Stimulated activated CD8-positive, alpha-beta memory T cell treated with anti-CD3 and anti-CD28 coated beads, Interleukin-12 subunit alpha, Interleukin-12 subunit beta, amount 100 ng/mL, for 1 hour (primary cell): ENCODE measurements around the gene RABEP2.
"Not testable (repeated sequence)": the region's sequence is repeated elsewhere in the genome, so short reads cannot be mapped to it uniquely, and the experiment has no call there.

Source experiments
- DNase-seq: peaks from one replicate; pipeline ENCODE4 v3.0.0-alpha.2; 2020; ENCODE audit warnings: low read depth

The RABEP2 gene

GRCh38 chr16:28932339-28933141, 7.5 kb upstream of the RABEP2 start:
- DNase-seq: no peak

- DNase-seq: no peak
Measured at GRCh38 chr16:28931801-28932225, 6.8 kb upstream of the RABEP2 start, which contains the start of gene CD19. TSS of gene CD19 (plus strand) at chr16:28931971. CDS start at chr16:28932001, 30 bp downstream.

DNA sequence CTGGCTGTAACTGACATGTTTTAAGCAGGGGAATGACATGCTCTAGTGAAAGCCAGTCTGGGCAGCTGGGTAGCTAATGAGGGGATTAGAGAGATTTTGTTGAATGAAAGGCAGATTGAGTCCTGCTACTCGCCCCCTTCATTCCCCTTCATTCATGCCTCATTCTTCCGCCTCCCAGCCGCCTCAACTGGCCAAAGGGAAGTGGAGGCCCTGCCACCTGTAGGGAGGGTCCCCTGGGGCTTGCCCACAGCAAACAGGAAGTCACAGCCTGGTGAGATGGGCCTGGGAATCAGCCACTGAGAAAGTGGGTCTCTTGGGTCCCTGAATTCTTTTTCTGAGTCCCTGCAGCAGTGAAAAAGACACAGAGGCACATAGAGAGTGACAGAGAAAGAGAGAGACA, 5.6 kb upstream of the RABEP2 start:
- DNase-seq: no peak

GRCh38 chr16:28930203-28930602, 5.2 kb upstream of the RABEP2 start:
- no peak for DNase-seq

DNA sequence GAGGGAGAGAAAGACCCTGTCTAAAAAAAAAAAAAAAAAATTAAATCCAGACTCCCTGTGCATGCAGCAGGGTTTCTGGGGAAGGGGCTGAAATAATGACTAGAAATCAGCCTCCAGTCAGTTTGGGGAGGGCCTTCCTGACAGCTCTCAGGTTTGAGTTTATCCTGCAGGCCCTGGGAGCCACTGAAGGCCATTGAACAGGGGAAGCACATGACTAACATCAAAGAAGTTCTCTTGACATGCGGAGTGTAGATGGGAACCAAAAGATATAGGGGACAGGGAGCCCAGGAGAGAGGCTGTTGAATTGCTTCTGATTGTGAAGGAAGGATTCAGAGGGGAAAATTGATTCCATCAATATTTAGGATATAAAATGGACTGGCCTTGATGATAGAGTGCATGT, 2.8 kb upstream of the RABEP2 start:
- DNase-seq: no peak

DNA sequence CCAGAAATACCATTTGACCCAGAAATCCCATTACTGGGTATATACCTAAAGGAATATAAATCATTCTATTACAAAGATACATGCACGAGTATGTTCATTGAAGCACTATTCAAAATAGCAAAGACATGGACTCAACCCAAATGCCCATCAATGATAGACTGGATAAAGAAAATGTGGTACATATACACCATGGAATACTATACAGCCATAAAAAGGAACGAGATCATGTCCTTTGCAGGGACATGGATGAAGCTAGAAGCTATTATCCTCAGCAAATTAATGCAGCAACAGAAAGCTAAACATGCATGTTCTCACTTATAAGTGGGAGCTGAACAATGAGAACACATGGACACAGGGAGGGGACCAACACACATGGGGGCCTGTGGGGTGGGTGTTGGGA, 1.2 kb upstream of the RABEP2 start:
- not testable (repeated sequence) for DNase-seq

- peak; percentile 58 for DNase-seq
Measured at GRCh38 chr16:28925386-28926228, 569 bp upstream of the RABEP2 start.

DNA sequence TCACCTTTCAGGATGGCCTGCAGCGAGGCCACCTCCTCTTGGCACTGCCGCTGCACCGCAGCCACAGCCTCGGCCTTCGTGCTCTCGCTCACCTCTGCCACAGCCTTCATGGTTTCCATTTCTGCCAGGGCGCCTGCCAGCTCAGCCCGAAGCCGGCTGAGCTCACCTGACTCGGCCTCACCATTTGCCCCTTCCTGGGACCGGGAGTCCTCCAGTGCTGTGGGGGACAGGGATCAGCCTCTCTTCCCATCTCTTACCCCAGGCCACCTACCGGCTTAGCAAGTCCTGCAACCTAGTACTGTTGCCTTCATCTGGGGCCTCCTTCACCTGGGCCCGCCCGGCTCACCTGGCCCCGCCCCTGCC, 658 bp downstream of the RABEP2 start:
- DNase-seq: no peak

DNA sequence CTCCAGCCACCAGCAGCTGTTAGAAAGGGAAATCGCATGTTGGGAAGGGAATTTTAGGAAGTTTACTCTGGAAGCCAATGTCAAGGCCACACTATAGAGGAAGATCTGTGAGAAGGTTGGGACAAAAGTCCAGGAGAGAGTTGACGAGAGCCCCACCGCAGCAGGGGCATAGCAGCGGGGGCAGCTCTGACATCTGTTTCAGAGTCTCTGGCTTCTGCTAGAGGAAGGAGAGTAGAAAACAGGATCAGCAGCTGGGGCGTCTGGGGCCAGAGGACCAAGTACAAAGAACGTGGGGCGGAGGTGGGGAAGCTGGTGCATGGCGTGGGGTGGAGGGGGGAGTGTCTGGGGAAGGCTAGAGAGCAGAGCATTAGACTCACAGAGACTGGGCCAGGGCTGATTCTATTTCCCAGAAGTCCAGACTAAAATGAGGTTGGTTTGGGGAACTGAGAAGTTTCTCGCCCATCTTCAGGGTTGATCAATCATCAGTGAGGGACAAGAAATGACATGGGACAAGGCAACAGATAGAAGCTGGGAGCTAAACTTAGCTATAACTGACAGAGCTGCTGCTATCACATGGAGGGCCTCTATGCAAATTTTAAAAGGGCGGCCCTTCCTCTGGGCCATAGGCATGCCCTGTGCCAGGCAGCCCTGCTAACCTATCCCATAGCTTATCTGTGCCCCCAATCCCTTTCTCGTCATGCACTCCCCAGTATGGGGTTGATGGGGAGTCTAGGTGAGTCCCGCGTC, 1.2 kb downstream of the RABEP2 start:
- no peak for DNase-seq

- no peak for DNase-seq
Measured at GRCh38 chr16:28923231-28923587, 1.8 kb downstream of the RABEP2 start.

DNA sequence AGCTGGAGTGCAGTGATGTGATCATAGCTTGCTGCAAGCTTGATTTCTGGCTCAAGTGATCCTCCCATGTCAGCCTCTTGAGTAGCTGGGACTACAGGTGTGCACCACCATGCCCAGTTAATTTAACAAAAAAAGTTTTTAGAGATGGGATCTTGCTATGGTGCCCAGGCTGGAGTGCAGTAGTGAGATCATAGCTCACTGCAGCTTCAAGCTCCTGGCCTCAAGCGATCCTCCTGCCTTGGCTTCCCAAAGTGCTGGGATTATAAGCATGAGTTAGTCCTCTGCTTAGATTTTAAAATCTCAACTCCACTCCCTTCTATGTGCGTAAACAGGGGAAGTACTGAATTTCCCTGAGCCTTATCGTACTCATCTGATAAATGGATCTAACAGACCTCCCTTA, 6.3 kb downstream of the RABEP2 start:
- no peak for DNase-seq

DNA sequence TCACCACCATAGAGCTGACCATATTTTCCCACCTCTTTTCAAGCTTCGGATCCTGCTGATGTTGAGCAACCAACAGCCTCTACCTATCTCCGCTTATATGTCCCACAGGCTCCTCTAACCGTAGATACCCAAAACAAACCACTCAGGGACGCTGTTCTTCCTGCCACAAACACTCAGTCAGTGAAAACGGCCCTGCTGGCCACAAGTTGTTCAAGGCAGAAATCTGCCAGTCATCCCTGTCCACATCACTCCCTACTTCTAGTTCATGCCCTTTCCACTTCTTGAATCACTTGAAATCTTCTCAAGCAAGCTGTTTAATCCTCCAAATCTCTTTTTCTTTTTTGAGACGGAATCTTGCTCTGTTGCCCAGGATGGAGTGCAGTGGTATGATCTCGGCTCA, 7.9 kb downstream of the RABEP2 start:
- DNase-seq: no peak

GRCh38 chr16:28915181-28915580, 9.9 kb downstream of the RABEP2 start:
- no peak for DNase-seq

DNA sequence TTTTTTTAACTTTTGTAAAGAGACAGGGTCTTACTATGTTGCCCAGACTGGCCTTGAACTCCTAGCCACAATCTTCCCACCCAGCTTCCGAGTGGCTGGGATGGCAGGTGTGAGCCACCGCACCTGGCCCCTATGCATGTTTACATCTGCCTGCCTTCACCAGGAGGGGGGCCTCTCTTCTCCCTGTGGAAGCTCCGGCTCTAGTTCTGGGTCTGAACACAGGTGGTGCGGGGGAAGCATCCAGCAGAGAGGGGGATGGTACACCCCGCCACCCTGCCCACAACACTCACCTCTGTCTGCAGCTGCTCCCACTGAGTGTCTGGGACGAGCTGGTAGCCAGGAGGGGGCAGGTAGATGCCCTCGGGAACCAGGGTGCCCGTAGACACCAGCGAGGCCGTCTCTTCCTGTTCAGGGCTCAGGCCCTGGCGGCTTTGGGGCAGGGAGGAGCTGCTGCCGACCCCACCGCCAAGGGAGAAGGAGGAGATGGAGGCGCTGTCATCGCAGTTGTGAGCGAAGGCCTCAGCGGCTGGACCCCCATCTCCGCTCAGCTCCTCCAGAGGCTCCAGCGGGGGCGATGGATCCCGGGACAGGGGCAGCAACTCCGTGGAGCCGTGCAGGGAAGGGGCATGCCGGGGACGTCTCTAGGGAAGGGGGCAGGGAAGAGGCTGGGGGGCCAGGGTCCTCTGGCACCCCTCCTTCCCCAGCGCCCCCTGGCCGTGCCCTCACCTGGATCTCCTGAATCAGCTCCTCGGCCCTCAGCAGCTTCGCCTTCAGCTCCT, 10.9 kb downstream of the RABEP2 start:
- no peak for DNase-seq

GRCh38 chr16:28912558-28912957, 12.5 kb downstream of the RABEP2 start:
- DNase-seq: no peak

DNA sequence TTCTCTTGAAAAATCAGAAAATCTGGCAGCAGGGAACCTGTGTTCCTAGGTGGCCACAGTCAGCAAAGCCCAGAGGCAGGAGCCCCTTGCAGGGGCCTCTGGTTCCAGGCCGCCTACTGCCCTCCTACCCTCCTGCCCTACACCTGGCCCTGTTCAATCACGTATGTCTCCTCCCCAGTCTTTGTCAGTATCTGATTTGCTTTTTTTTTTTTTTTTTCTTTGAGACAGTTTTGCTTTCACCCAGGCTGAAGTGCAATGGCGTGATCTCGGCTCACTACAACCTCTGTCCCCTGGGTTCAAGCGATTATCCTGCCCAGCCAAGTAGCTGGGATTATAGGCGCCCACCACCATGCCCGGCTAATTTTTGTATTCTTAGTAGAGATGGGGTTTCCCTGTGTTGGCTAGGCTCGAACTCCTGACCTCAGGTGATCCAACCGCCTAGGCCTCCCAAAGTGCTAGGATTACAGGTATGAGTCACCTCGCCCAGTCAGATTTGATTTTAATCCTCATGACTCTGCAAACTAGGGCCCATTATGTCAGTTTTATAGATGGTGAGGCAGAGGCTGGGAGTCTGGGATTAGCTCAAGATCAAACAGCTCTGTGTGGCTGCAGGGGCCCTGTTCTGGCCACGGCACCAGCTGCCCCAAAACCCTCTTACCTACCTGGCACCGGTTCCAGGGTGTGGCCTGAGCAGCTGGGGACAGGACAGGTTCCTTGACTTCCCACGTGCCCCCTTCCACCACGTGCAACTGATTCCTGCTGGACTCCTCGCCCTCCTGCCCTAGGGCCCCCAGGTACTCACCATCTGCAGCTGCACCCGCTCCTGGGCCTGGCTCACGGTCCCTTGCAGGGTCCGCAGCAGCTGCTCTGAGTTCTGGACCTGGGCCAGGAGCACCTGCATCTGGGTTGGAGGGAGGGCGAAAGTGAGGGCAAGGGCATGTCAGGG, 14.7 kb downstream of the RABEP2 start:
- no peak for DNase-seq

DNA sequence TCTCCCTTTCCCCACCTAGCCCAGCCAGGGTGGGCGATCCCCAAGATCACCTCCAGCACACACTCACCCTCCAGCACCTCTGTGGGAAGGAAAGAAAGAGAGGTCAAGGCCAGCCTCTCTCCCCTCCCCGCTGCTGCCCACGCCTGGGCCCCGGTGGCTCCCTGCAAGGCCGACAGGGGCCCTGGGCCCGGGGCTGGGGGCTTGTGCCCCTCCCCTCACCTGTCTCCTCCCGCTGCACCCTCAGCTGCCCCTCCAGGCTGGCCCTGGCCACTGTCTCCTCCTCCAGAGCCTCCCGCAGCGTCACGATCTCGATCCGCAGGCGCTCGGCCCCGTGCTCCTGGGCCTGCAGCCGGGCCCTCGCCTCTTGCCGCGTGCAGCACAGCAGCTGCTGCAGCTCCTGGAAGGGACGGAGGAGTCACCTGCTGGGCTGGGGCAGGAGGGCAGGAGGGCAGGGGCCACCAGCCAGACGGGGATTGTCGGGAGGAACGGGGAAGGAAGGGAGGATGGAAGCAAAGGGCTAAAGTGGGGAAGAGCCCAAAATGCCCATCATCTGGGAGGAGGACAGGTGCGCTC, 19.2 kb downstream of the RABEP2 start:
- no peak for DNase-seq

DNA sequence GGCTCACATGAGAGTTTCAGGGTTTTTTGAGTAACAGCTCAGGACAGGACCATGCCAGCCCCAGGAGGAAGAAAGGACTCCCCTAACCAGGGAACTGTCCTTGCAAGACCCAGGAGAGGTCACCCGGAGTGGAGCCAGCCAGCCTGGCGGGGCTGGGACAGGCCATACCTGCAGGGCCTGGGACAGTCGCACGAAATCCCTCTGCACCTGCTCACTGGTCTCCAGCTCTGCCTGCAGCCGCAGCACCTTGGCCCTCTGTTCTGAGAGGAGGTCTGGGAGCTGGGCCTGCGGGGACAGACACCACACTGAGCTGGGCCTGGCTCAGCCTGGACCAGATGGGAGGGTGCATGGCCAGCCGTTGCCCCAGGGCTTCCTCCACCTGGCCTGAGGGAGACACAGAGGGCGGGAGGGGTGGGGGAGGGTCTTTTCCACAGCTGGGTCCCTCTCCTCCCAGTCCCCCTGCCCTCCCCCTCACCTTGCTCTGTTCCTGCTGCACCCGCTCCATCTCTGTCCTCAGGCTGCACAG, 19.7 kb downstream of the RABEP2 start:
- no peak for DNase-seq

DNA sequence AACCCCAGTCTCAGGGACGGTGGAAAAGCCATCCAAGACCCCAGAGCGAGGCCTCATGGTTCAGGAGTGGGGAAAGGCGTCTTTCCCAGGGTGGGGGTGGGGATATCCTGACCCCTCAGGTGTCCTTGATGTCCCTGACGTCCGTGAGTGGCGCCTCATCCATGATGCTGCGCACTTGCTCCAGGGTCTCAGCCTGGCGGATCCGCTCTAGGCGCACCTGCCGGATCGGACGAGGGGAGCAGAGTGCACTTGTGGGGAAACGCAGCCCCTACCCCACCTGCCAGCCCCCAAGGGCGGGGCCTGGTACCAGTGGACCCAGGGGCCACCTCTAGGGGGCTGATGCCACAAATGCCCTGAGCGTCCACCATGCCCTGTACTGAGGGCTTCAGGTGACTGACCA, 20.2 kb downstream of the RABEP2 start:
- no peak for DNase-seq

GRCh38 chr16:28904363-28904762, 20.7 kb downstream of the RABEP2 start:
- DNase-seq: no peak
